ENCODE measurements around the gene CCR1.

- TF ChIP-seq, protein P1, sequence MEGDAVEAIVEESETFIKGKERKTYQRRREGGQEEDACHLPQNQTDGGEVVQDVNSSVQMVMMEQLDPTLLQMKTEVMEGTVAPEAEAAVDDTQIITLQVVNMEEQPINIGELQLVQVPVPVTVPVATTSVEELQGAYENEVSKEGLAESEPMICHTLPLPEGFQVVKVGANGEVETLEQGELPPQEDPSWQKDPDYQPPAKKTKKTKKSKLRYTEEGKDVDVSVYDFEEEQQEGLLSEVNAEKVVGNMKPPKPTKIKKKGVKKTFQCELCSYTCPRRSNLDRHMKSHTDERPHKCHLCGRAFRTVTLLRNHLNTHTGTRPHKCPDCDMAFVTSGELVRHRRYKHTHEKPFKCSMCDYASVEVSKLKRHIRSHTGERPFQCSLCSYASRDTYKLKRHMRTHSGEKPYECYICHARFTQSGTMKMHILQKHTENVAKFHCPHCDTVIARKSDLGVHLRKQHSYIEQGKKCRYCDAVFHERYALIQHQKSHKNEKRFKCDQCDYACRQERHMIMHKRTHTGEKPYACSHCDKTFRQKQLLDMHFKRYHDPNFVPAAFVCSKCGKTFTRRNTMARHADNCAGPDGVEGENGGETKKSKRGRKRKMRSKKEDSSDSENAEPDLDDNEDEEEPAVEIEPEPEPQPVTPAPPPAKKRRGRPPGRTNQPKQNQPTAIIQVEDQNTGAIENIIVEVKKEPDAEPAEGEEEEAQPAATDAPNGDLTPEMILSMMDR (IDR thresholded peaks at IDR 0.05; ENCODE audit: low read depth, low read length, missing input control) = no peak
- no peak for TF ChIP-seq SP1 (IDR thresholded peaks at IDR 0.05)
Observed at GRCh38 chr3:46239952-46240351, 31.8 kb upstream of the CCR1 start.
